Stimulated activated CD8-positive, alpha-beta memory T cell treated with anti-CD3 and anti-CD28 coated beads, Interleukin-15, amount 100 ng/mL, for 4 hours (primary cell): ENCODE data around the gene TNNT1.
"Not testable (repeated sequence)": the region's sequence is repeated elsewhere in the genome, so short reads cannot be mapped to it uniquely, and the experiment has no call there.

Experiments used
- DNase-seq, 2 donors: peaks; one replicate each; pipeline ENCODE4 v3.0.0-alpha.2; 2020; ENCODE audit warnings: low read depth in 2 of 2

TNNT1 gene

DNA sequence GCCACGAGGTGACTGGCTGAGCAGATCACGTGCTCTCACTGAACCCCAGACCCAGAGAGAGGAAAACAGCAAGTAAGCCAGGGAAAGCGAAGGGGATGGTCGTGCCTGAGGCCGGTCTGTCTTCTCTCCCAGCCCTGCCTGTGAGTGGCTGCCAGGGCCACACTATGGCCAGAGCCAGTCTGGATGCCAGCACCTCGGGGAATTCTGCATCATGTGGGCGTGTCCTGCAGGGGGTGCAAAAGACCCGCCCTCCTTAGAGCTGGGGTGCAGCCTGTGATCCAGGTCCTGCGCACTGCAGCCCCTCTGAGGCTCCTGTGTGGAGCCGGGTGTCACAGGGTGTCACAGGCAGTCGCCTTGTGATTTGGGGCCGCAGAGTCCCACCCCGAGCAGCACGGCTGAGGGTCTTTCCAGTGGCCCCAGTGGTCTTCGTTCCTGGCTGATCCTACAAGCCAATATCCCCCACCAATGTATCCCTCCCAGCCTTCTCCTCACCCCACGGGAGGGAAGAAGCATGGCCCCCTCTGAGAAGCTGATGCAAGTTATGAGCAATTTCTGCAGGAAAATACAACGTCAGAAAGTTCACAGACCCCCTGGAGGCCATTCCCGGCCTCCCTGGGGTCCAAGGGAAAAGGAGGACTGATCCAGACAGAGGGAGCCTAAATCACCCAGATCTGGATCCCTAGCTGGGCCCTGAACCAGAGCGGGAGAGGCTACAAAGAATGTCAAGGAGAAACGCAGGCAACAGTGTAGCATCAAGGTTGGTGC is 39.3 kb downstream of the TNNT1 start:
- DNase-seq: no peak

DNA sequence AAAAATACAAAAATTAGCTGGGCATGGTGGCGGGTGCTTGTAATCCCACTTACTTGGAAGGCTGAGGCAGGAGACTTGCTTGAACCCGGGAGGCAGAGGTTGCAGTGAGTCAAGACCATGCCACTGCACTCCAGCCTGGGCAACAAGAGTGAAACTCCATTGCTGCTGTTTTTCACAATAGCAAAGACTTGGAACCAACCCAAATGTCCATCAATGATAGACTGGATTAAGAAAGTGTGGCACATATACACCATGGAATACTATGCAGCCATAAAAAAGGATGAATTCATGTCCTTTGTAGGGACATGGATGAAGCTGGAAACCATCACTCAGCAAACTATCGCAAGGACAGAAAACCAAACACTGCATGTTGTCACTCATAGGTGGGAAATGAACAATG is 41.8 kb downstream of the TNNT1 start:
- DNase-seq: not testable (repeated sequence)

DNA sequence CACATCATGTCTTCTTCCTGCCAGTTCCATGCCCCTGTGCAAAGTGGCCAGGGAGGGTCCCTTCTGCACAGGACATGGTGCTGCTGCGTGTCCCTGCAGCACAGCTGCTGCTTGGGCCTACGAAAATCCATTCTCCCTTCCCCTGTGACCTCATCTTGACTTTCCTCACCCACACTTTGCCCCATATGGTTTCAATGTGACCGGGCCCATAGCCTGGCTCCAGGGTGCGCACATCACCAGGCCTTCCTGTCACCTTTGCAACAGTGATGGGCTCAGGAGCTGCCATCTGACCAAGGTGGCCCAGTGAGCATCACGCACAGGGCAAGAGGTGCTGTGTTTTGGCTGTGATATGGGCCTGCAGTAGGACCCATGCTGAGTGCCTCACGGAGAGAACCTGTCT is 42.4 kb downstream of the TNNT1 start:
- no peak for DNase-seq

DNA sequence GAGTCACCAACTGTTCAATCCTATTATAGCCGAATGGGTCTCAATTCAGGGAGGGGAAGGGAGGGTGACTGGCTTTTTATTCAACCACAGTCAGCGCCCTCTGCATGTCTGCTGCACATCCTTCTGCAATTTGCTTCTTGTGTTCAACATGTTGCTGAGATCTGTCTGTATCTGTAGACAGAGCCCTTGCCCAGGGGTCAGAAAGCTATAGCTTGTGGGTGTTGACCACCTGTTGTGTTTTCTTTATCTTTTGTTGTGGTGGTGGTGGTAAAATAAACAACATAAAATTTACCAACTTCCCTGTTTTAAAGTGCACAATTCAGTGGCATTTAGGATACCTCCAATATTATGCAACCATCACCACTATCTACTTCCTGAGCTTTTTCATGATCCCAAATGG is 43.8 kb downstream of the TNNT1 start:
- no peak for DNase-seq

DNA sequence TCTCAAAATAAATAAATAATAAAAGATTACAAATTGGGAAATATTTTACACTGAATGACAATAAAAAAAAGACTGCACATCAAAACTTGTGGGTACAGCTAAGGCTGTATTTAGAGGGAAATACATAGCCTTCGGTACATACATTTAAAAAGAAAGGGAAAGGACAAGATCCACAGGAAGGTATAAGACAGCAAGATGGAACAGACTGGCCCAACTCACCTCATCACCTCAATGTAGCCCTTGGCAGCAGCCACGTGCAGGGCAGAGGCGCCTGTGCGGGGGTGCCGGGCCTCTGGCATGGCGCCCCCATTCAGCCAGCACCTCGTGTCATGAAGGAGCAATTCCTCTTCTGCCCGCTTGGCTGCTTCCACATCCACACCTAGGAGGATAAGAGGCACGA is 45.8 kb downstream of the TNNT1 start:
- no peak for DNase-seq

DNA sequence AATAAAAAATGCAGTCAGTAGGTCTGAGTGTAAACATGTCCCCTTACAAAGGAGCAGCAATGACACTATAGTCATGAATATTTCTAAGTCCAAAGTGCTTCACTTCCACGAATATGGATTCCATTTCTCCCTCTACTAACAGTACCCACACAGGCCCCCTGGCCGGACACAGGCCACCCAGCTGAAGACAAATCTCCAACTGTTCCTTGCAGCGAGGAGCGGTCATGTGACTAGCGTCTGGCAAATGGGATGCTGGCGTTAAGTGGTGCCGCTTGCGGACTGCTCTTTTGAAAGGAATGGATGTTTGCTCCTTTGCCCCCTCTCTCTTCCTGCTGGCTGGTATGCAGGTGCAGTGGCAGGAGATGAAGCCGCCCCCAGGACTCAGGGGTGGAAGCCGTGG is 47.7 kb downstream of the TNNT1 start:
- DNase-seq: no peak

DNA sequence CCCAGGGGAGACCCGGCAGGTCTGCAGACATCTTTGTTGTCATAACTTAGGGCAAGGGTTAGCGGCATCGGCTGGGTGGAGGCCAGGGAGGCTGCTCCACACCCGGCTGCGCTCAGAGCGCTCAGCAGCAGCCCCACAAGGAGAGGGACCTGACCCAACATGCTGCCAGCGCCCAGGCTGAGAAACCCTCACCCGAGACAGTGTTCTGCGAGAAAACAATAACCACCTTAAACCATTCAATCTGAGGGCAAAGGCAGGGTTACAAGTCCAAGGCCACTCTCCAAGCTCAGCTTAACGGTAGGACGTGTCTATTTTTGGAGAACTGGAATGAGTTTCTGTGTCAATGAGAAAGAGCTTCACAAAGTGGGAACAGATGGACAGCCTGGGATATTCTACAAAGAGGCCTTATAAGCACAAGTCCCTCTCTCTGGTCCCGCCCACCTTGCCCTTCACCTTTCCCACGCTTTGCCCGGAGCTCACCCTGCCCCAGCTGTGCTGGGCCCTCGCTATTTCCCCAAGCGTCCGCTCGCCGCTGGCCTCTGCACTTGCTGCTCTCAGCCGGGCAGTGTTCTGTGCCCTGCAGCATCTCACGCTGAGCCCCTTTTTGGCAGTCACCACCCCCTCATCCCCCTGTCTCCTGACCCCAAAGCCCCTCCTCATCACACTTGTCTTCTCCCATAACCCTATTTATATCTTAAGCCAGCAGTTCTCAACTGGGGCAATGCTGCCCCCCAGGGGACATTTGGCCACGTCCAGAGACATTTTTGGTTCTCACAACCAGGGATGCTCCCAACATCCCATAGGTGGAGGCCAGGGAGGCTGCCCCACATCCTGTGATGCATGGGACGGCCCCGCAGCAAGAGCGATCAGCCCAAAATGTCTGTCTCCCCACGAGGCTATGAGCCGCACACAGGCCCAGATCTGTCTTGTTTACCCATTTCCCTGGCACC is 49.2 kb downstream of the TNNT1 start:
- DNase-seq: no peak

DNA sequence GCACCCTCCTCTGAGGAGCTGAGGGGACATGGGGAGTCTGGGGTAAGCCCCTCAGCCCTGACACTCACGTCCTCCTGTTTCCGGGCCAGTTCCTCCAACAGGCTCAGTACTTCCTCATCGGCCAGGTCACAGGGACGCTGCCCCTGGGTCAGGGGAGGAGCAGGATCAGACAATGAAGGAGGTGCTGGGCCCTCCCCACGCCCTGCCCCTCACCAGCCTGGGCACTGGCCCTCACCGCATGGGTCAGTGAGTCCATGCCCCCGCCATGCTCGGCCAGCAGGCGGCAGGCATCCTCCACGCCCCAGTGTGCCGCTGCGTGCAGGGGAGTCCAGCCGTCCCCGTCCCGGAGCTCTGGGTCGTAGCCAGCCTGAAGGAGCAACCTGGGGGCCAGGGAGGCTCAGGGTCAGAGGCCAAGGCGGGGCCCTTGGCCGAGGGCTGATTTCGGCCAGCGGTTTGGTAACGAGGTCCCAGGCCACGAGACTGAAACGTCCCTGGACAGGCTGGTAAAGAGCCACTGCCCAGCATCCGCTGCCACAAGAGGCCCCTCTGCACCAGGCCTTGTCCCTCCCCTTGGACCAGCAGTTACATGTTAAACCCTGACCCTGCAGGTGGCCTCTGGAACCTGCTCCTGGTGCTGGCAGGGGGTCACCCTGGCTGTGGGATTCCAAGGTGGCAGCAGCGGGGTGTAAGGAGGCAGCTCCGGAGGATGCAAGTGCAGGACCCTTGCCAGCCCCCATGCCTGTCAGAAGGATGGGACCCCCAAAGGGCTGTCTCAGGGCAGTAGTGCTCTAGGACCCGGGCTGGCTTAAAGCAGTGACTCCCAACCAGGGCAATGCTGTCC is 50.1 kb downstream of the TNNT1 start:
- DNase-seq: no peak

DNA sequence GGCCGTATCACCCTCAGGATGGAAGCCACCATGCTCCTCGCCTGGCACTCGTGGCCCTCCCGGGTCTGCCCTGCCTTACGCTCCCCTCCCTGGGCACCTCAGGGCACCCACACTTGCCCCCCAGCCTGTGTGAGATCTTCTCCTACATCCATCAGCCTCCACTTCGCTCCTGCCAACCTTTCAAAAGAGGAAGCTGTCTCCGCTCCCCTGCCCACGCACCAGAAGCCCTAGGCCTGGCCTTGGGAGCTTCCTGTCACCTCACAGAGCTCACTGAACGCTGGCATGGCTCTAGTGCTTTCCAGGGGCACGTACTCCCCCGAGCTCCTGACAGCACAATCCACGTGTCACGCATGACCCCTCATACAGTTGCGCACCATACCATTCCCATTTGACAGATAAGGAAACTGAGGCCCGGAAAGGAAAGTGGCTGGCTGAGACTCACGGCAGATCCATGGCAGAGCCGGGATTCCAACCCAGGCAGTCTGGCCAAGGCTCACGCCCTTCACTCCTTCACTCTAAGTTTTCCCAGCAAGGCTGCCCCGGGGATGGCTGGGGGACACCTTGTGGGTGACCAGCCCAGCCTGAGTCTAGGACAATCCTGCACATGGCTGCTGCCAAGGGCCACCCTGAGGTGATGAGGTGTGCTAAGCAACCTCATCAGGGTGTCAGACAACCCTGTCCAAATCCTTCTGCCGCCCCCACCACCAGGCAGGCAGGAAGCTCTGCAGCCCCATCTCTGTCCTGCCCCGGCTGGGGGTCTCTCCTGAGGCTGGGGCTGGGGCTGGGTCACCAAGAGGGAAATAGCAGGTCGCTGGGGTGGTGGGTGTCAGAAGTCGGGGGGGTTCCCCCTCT is 50.9 kb downstream of the TNNT1 start:
- DNase-seq: no peak

DNA sequence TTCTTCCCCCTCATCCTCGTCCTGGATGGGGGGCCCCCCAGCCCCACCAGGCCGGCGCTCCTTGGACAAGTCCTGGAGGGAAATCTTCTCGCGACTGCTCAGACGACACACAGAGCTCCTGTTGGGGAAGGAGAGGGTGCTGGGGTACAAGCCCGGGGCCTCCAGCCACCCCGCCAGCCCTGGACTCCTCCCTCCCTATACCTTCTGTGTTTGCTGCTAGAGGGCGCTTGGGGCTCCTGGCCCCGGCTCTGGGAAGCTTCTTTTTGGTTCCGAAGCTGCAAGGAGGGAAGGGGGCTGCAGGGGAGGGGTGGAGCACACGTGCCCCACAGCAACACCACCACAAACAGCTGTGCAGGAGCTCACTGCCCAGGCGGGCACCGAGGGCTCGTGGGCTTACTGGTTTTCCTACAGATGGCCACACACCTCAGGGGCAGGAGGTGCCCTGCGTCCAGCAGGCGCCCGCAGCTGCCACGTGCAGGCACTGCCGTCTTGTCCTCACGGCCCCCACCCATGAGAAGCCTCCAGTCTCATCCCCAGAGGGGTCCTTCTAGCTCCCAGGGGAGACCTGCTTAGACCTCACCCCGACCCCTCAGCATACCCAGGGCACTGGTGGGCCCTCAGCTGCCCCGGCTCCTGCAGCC is 52.8 kb downstream of the TNNT1 start:
- DNase-seq: no peak

DNA sequence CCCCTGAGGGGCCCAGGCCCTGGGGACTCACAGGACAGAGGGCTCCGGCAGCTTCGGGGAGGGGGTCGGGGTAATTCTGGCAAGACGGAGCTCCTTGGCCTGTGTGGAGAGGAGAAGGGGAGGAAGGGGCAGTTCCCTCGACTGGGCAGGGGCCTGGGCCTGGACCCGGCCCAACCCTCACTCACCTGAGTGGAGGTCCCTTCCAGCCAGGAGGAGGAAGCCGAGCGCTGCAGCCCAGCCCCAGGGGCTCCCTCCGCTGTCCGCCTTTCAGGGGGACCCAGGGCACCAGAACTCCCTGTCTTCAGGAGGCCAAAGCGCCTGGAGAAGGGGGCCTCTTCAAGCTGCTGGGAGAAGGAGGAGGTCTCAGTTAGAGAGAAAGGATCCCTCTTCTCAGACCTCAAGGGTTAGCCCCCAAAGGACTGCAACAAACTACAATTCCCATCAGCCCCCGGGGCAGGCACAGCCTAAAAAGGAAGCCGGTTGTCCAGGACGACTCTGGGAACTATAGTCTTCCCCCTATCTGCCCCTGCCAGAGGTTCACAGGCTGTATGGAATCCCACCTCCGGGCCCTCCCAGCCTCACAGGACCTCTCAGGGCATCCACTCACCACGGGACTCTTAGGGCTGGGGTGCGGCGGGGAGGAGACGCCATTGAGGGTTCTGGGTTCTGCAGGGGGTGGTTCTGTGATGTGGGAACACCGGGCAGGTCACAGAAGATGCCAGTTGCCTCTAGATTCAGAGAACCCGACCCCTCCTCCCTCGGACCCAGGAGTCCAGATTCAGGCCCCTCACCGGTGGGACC is 53.5 kb downstream of the TNNT1 start:
- DNase-seq: no peak

DNA sequence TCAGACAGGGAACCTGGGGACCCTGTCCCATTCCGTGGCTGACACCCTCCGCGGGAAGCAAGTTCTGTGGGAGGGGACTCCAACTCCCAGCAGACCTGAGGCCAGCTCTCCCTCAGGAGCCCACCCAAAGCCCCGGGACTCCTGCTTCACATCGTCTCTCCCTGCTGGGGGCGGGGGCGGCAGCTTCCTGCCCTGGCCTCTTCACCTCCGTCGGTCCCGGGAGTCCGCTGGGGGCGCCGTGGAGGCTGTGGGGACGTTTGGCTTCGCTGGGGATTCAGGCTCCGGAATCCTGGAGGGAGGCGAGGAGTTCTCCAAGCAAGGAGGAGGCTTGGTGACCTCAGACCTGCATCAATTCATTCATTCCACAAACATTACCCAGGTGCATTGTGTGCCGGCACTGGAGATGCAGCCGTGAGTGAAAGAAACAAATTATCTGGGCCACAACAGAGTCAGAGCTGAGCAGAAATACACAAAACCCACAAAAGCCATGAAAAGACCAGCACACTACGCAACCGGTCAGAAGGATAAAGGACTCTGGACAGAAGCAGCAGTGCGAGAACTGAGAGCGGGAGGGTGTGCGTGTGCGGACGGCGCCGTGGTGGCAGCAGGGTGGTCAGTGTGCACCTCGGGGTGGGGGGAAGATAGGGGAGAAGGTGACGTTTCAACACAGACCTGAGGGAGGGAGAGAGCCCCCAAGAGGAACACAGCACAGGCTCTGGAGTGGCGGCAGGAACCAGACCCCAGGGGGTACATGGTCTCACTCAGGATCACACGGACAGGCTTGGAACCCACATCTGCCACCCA is 54.3 kb downstream of the TNNT1 start:
- DNase-seq: no peak

DNA sequence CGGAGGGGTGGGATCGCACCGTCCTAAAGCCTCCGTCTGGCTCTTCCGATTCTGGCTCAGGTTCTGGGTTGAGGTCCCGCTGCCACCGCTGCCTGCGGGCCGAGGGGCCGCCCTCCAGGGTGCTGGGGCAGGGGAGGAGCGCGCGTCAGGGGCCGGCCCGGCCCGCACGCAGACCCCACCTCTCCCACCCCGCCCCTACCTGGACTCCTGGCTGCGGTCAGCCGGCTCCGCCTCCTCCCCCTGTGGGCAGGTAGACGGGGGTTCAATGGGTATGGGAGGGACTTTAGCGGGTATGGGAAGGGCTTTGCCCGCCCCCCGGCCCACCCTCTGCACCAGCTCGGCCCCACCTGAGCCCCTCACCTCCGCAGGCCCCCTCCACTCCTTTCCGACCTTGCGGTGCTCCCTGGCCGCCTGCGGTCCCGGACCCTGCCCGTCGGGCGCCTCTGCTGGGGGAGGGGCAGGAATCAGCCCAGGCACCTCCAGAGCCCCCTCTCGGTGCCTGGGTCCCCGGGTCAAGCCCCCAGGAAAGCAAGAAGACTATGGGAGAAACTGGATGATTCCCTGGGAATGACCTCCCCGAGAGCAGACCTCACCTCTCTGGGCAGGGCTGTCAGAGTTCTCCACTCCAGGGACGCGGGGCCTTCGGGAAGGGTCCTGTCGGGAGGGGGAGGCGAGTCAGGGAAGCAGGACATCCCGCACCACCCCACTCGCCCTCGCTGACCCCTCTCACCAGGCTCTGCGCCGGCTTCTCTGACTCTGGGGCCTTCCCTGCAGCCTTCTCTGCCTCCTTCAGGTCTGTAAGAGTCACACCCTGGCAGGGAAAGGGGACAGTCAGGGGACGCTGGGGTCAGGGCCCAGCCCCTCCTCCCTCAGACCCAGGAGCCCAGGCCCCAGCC is 56.3 kb downstream of the TNNT1 start:
- no peak for DNase-seq

DNA sequence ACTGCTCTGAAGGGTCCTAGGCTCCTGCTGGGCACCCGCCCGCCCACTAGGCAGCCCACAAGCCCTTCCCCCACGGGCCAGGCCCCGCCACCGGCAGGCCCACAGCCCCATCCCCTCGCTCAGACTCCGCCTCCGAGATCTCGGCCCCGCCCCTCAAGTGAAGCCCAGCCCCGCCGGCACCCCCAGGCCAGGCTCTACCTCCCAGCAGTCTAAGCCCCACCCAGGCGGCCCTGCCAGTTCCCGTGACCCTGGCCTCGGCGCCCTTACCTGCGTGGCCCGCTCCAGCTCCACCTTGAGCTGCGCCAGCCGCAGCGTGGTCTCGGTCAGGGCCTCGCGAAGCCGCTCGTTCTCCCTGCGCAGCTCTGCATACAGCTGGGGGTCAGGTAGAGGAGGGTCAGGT is 57.1 kb downstream of the TNNT1 start:
- DNase-seq: no peak

DNA sequence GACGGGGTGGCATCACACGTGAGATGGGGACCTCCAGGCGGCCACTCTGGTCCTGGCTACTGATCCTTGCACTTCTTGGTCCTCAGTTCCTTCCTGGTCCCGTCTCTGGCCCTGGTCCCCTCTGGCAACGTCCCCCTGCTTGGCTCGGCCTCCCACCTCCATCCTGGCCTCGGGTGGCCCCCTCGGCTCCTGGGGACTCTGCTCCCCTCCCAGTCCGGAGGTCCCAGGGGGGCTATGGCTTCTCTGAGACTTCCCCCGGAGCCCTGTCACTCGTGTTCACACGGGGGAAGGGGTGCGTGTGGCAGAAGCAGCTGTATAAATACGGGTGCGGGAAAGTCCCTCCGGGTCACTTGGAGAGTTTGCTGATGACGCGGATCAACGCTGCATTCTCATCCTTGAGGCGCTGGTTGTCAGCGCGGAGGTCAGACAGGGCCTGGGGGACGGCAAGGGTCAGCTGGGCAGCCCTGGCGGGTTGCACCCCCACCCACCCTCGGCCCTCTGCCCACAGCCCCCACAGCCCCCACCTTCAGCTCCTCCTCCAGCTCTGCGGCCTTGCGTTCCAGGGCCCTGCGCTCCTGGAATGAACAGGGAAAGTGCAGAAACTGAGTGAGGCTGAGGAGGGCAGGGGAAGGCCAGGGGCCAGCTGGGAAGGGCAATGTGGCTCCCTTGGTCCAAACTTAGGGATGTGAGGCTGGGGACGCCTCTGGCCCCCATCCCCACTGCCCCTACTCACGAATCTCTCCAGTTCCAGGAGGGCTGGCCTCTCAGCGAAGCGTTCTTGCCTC is 57.7 kb downstream of the TNNT1 start:
- DNase-seq: no peak

DNA sequence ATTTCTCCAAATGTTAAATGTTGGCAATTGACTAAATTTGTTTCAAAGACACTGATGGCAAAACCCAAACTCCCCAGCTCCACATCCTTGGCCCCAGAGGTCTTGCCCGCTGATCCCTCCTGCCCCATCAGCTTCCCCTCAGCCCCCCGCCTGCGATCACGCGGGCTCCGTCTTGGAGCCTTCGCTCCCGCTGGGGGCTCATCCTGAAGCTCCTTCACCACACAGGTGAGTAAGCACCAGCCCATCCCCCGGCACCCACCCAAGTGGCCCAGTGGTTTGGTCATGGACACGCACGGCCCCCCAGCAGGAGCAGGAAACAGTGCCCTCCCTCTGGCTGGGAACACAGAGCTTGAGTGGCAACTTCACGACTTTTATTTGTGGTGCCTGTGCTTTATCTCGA is 58.4 kb downstream of the TNNT1 start:
- DNase-seq: no peak

DNA sequence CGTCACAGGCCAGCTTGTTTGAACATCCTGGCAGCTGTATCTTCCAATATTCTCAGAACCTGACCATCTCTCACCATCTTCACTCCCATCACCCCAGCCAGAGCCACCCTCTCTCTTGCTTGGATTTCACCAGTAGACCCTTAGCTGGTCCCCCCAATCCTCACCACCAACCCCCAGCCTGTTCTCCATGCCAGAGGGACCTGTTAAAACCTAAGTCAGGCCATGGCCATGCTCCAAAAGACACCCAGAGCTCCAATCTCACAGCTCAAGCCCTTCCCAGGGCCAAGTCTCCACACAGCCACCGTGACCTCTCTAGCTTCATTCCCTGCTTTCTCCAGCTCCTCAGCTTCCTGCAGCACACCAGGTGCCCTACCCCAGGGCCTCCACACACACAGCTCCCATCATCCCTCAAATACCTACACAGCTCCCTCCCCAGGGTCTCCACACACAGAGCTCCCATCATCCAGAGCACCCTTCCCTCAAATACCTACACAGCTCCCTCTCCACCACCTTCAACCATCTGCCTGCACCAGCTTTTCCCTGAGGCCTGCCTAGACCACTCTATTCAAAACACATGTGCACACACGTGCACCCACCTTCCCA is 59.6 kb downstream of the TNNT1 start:
- no peak for DNase-seq
